ENCODE results near the gene NFKBIL1. TPM values are rescaled to one million over a fixed set of nuclear protein-coding genes. Genes with fewer than 3 reads are reported as not detected.

The NFKBIL1 gene
- polyA plus RNA-seq, 2 of the 4 experiments (the other 2 are of a cell fraction) = 5.2 to 9.0 TPM

DNA sequence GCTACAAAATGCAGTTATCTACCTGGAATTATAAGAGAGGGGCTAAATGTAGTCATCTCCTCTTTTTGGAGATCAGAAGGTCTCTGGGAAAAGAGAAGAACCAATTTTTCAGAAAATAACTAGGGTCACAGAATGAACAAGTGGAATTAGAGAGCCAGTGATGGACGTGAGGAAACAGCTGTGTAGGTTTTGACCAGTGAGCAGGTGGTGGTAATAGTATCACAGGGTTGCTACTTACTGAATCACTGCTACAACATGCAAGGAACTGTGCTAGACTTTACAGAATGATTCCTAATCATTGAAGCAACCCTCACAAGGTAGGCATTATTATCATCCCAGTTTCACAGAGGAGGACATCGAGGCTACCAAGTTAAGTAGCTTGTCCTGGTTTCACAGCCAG, 2.7 kb upstream of the NFKBIL1 start:
- TF ChIP-seq RCOR1 (IDR thresholded peaks at IDR 0.05; ENCODE audit: low read depth, low read length) (no peak), HOXA7 (CRISPR knock-in tag; IDR thresholded peaks at IDR 0.05) (no peak), SMC3 (IDR thresholded peaks at IDR 0.05) (no peak), RNF2 (IDR thresholded peaks at IDR 0.05; ENCODE audit: borderline replicate concordance, low read depth) (no peak), FOSL2 (IDR thresholded peaks at IDR 0.05) (no peak), FOSL2 (CRISPR knock-in tag; IDR thresholded peaks at IDR 0.05) (no peak), ESRRA (IDR thresholded peaks at IDR 0.05; ENCODE audit: borderline replicate concordance, low read length) (no peak), TP53 (CRISPR knock-in tag; IDR thresholded peaks at IDR 0.05) (no peak), PHF8 (IDR thresholded peaks at IDR 0.05; ENCODE audit: borderline replicate concordance, low read depth) (no peak), ZNF302 (CRISPR knock-in tag; IDR thresholded peaks at IDR 0.05) (no peak), HEYL (CRISPR knock-in tag; IDR thresholded peaks at IDR 0.05) (no peak)
- TF ChIP-seq, protein P1, sequence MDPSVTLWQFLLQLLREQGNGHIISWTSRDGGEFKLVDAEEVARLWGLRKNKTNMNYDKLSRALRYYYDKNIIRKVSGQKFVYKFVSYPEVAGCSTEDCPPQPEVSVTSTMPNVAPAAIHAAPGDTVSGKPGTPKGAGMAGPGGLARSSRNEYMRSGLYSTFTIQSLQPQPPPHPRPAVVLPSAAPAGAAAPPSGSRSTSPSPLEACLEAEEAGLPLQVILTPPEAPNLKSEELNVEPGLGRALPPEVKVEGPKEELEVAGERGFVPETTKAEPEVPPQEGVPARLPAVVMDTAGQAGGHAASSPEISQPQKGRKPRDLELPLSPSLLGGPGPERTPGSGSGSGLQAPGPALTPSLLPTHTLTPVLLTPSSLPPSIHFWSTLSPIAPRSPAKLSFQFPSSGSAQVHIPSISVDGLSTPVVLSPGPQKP (IDR thresholded peaks at IDR 0.05; ENCODE audit: low read depth, low read length) = no peak
- TF ChIP-seq, protein P2, sequence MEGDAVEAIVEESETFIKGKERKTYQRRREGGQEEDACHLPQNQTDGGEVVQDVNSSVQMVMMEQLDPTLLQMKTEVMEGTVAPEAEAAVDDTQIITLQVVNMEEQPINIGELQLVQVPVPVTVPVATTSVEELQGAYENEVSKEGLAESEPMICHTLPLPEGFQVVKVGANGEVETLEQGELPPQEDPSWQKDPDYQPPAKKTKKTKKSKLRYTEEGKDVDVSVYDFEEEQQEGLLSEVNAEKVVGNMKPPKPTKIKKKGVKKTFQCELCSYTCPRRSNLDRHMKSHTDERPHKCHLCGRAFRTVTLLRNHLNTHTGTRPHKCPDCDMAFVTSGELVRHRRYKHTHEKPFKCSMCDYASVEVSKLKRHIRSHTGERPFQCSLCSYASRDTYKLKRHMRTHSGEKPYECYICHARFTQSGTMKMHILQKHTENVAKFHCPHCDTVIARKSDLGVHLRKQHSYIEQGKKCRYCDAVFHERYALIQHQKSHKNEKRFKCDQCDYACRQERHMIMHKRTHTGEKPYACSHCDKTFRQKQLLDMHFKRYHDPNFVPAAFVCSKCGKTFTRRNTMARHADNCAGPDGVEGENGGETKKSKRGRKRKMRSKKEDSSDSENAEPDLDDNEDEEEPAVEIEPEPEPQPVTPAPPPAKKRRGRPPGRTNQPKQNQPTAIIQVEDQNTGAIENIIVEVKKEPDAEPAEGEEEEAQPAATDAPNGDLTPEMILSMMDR (IDR thresholded peaks at IDR 0.05) = no peak
- TF ChIP-seq, protein P3, sequence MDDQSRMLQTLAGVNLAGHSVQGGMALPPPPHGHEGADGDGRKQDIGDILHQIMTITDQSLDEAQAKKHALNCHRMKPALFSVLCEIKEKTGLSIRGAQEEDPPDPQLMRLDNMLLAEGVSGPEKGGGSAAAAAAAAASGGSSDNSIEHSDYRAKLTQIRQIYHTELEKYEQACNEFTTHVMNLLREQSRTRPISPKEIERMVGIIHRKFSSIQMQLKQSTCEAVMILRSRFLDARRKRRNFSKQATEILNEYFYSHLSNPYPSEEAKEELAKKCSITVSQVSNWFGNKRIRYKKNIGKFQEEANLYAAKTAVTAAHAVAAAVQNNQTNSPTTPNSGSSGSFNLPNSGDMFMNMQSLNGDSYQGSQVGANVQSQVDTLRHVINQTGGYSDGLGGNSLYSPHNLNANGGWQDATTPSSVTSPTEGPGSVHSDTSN (IDR thresholded peaks at IDR 0.05) = no peak
- Histone ChIP-seq H3K4me3 (no peak overlapping the region), H3K27ac (no peak overlapping the region), H3K4me1 (peaks cover 22% of the 10 kb centered on the region), H3K9me3 (no peaks in the 10 kb centered on the region), H3K4me2 (no peak overlapping the region)
- 45% methylated on average over 2 of the region's 2 CpGs for WGBS (ENCODE audit: missing lambda C conversion rate)
- ATAC-seq (no peak), FAIRE-seq (no peak), DNase-seq (ENCODE audit: low read depth in 1 of 2, low spot score in 1 of 2) (no peak)
- ChIA-PET POLR2A (no interaction called here), CTCF (interaction anchor here (2.4 to 15.7 kb wide), 3 partner anchors 37 to 53 kb away, joined by 9 to 331 read pairs (median 37); partner anchors contain the start of genes LTB and NCR3)

DNA sequence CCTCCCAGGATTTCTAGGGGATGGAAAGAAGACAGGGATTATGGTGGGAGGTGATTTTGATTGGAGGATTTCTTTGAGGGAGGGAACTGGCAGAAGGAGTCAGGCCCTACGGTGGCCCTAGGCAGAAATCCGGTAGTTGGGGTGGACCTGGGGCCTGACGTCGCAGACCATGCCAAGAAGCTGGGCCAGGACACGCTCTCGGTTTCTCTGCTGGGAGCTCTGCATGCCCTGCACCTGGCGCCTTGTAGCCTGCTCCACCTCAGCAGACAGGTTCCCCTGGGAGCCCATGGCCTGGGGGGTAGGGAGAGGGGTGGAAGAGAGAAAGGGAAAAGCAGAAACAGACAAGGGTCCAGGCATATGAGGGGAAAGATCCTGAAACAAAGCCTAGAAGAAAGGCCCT, 2.1 kb upstream of the NFKBIL1 start:
- ATAC-seq (no peak), DNase-seq (ENCODE audit: low read depth in 1 of 2, low spot score in 1 of 2) (no peak), FAIRE-seq (no peak)
- Histone ChIP-seq H3K9me3 (no peaks in the 10 kb centered on the region), H3K4me2 (no peak overlapping the region), H3K4me3 (no peak overlapping the region), H3K4me1 (peaks cover 16% of the 10 kb centered on the region), H3K27ac (no peak overlapping the region)
- POLR2A ChIA-PET = no interaction called here
- CTCF ChIA-PET = interaction anchor here (1.1 to 15.7 kb wide), 6 partner anchors 10 to 401 kb away, joined by 4 to 331 read pairs (median 8); partner anchors contain the start of genes LST1, LTB and NCR3
- TF ChIP-seq, protein P4, sequence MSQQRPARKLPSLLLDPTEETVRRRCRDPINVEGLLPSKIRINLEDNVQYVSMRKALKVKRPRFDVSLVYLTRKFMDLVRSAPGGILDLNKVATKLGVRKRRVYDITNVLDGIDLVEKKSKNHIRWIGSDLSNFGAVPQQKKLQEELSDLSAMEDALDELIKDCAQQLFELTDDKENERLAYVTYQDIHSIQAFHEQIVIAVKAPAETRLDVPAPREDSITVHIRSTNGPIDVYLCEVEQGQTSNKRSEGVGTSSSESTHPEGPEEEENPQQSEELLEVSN (IDR thresholded peaks at IDR 0.05; ENCODE audit: borderline replicate concordance, low read depth) = no peak
- TF ChIP-seq RAD21 (conservative IDR thresholded peaks at IDR 0.05 in 1 of 2, IDR thresholded peaks at IDR 0.05 in 1 of 2) (no peak), KDM1A (IDR thresholded peaks at IDR 0.05; ENCODE audit: low read depth) (no peak), POLR2A (IDR thresholded peaks at IDR 0.05; ENCODE audit: low read length) (no peak), PHF8 (IDR thresholded peaks at IDR 0.05; ENCODE audit: borderline replicate concordance, low read depth) (no peak), NPAS2 (CRISPR knock-in tag; IDR thresholded peaks at IDR 0.05; ENCODE audit: borderline replicate concordance) (no peak), CEBPB (IDR thresholded peaks at IDR 0.05) (no peak), ZFP36 (IDR thresholded peaks at IDR 0.05; ENCODE audit: borderline replicate concordance, partially characterized antibody) (no peak), ZSCAN20 (CRISPR knock-in tag; IDR thresholded peaks at IDR 0.05) (no peak), EP300 (IDR thresholded peaks at IDR 0.05) (no peak), NFE2L2 (conservative IDR thresholded peaks at IDR 0.05; ENCODE audit: low read length) (no peak), BHLHE40 (IDR thresholded peaks at IDR 0.05; ENCODE audit: low read depth, low read length) (no peak), FOXS1 (CRISPR knock-in tag; IDR thresholded peaks at IDR 0.05) (no peak), CHD2 (IDR thresholded peaks at IDR 0.05; ENCODE audit: low read length, partially characterized antibody) (no peak), ESRRA (IDR thresholded peaks at IDR 0.05; ENCODE audit: borderline replicate concordance, low read length) (no peak)
- TF ChIP-seq, protein P5, sequence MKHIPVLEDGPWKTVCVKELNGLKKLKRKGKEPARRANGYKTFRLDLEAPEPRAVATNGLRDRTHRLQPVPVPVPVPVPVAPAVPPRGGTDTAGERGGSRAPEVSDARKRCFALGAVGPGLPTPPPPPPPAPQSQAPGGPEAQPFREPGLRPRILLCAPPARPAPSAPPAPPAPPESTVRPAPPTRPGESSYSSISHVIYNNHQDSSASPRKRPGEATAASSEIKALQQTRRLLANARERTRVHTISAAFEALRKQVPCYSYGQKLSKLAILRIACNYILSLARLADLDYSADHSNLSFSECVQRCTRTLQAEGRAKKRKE (CRISPR knock-in tag; IDR thresholded peaks at IDR 0.05; ENCODE audit: low read depth) = no peak
- TF ChIP-seq, protein P6, sequence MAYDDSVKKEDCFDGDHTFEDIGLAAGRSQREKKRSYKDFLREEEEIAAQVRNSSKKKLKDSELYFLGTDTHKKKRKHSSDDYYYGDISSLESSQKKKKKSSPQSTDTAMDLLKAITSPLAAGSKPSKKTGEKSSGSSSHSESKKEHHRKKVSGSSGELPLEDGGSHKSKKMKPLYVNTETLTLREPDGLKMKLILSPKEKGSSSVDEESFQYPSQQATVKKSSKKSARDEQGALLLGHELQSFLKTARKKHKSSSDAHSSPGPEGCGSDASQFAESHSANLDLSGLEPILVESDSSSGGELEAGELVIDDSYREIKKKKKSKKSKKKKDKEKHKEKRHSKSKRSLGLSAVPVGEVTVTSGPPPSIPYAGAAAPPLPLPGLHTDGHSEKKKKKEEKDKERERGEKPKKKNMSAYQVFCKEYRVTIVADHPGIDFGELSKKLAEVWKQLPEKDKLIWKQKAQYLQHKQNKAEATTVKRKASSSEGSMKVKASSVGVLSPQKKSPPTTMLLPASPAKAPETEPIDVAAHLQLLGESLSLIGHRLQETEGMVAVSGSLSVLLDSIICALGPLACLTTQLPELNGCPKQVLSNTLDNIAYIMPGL (CRISPR knock-in tag; IDR thresholded peaks at IDR 0.05; ENCODE audit: borderline replicate concordance) = no peak
- WGBS (ENCODE audit: missing lambda C conversion rate) = 84% methylated on average over 6 of the region's 7 CpGs
